ENCODE measurements around the gene TMEM242. TPM values are rescaled to one million over a fixed set of nuclear protein-coding genes. Genes with fewer than 3 reads are reported as not detected.

TMEM242 gene
- polyA plus RNA-seq, 2 of the 4 experiments (the other 2 are of a cell fraction), result 5.3 to 7.4 TPM

GRCh38 chr6:157323966-157324300, 614 bp upstream of the TMEM242 start:
- POLR2A ChIA-PET, result interaction anchor here (0.8 to 2.4 kb wide), 3 partner anchors 9 to 289 kb away, joined by 3 to 24 read pairs (median 9); no protein-coding TSS in a partner anchor
- Histone ChIP-seq H3K4me2 (peak overlapping the region; percentile 75), H3K4me1 (peaks cover 11% of the 10 kb centered on the region; the same call in 2 of the 3 replicates), H3K9me3 (no peaks in the 10 kb centered on the region), H3K4me3 (peak overlapping the region; percentile 57), H3K27ac (peak overlapping the region; percentile 87 to 99)
- 5% methylated on average over 11 of the region's 20 CpGs for WGBS (ENCODE audit: missing lambda C conversion rate)
- FAIRE-seq, result no peak
- DNase-seq (ENCODE audit: low read depth in 1 of 2, low spot score in 1 of 2), result peak; percentile 32 to 71
- no peak for TF ChIP-seq ZC3H11A (IDR thresholded peaks at IDR 0.05)
- no peak for TF ChIP-seq RCOR1 (IDR thresholded peaks at IDR 0.05; ENCODE audit: low read depth, low read length)
- TF ChIP-seq HOXB13 (CRISPR knock-in tag; IDR thresholded peaks at IDR 0.05; ENCODE audit: low read depth), result no peak
- no peak for TF ChIP-seq CEBPB (IDR thresholded peaks at IDR 0.05)
- no peak for TF ChIP-seq EHMT2 (IDR thresholded peaks at IDR 0.05; ENCODE audit: low read depth)
- no peak for TF ChIP-seq NFE2L2 (conservative IDR thresholded peaks at IDR 0.05; ENCODE audit: low read length)
- no peak for TF ChIP-seq HOXB5 (CRISPR knock-in tag; IDR thresholded peaks at IDR 0.05)
- no peak for TF ChIP-seq KDM5A (IDR thresholded peaks at IDR 0.05)
- TF ChIP-seq HOXA7 (CRISPR knock-in tag; IDR thresholded peaks at IDR 0.05), result no peak
- no peak for TF ChIP-seq PHF8 (IDR thresholded peaks at IDR 0.05; ENCODE audit: borderline replicate concordance, low read depth)
- no peak for TF ChIP-seq MAZ (IDR thresholded peaks at IDR 0.05; ENCODE audit: borderline replicate concordance, low read depth, low read length)
- TF ChIP-seq HDAC2 (IDR thresholded peaks at IDR 0.05), result no peak
- TF ChIP-seq ELK1 (IDR thresholded peaks at IDR 0.05; ENCODE audit: low read depth, low read length), result no peak
- CTCF ChIA-PET, result interaction anchor here (0.7 to 3.1 kb wide), 4 partner anchors 9 to 592 kb away, joined by 3 to 14 read pairs (median 3); no protein-coding TSS in a partner anchor
- peak; percentile 69 to 71 for ATAC-seq

DNA sequence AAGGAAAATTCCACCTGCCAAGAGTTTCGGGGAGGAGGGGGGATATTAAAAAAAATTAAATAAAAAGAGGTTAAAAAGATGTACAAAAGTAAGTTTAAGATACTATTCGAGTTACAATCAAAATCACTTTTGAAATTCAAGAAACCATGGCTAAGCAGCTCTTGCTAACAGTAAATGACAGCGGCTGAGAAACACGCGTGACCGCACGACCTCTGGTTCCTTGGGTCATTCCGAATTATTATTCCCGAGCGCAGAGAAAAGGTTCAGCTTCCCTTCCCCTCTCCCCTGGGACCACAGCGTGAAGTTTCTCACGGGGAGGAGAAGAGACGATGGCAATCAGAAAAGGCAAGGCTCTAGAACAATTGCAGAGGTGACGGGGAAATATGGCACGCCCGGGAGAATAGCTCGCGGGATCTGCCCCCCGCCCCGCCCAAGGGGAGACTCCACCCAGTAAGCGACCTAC, 496 bp downstream of the TMEM242 start:
- FAIRE-seq, result no peak

GRCh38 chr6:157316871-157317814, 6.2 kb downstream of the TMEM242 start:
- ATAC-seq (peak; percentile 57 to 89; a peak in 5 of 6 replicates), DNase-seq (ENCODE audit: low read depth in 1 of 2, low spot score in 1 of 2) (peak; percentile 68 to 76), FAIRE-seq (no peak)
- WGBS (ENCODE audit: missing lambda C conversion rate), result 18% methylated on average over 6 of the region's 6 CpGs
- H3K4me2 ChIP-seq, result peak overlapping the region; percentile 47
- ChIA-PET CTCF (interaction anchor here (0.6 to 4.1 kb wide), 4 partner anchors 14 to 372 kb away, joined by 3 to 36 read pairs (median 4); no protein-coding TSS in a partner anchor), POLR2A (no interaction called here)
- TF ChIP-seq CEBPB (IDR thresholded peaks at IDR 0.05) (peak; percentile 35 to 77; a peak in 2 of 4 replicates), EHF (CRISPR knock-in tag; IDR thresholded peaks at IDR 0.05) (no peak), JUNB (IDR thresholded peaks at IDR 0.05) (0 out of 2 replicates have a peak, but pooled peaks have one; percentile 34), FOSL2 (IDR thresholded peaks at IDR 0.05) (peak; percentile 71), FOSL2 (CRISPR knock-in tag; IDR thresholded peaks at IDR 0.05) (peak; percentile 79), NFE2L2 (conservative IDR thresholded peaks at IDR 0.05; ENCODE audit: low read length) (no peak)
- TF ChIP-seq, protein P1, sequence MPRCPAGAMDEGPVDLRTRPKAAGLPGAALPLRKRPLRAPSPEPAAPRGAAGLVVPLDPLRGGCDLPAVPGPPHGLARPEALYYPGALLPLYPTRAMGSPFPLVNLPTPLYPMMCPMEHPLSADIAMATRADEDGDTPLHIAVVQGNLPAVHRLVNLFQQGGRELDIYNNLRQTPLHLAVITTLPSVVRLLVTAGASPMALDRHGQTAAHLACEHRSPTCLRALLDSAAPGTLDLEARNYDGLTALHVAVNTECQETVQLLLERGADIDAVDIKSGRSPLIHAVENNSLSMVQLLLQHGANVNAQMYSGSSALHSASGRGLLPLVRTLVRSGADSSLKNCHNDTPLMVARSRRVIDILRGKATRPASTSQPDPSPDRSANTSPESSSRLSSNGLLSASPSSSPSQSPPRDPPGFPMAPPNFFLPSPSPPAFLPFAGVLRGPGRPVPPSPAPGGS (IDR thresholded peaks at IDR 0.05), result no peak
- TF ChIP-seq, protein P2, sequence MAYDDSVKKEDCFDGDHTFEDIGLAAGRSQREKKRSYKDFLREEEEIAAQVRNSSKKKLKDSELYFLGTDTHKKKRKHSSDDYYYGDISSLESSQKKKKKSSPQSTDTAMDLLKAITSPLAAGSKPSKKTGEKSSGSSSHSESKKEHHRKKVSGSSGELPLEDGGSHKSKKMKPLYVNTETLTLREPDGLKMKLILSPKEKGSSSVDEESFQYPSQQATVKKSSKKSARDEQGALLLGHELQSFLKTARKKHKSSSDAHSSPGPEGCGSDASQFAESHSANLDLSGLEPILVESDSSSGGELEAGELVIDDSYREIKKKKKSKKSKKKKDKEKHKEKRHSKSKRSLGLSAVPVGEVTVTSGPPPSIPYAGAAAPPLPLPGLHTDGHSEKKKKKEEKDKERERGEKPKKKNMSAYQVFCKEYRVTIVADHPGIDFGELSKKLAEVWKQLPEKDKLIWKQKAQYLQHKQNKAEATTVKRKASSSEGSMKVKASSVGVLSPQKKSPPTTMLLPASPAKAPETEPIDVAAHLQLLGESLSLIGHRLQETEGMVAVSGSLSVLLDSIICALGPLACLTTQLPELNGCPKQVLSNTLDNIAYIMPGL (CRISPR knock-in tag; IDR thresholded peaks at IDR 0.05; ENCODE audit: borderline replicate concordance), result no peak
- peak overlapping the region in 1 of 2 experiments; percentile 3; a peak in 1 of 6 replicates for H3K27ac ChIP-seq
- peaks cover 18% of the 10 kb centered on the region for H3K4me1 ChIP-seq
- H3K4me3 ChIP-seq, result no peak overlapping the region
- no peaks in the 10 kb centered on the region for H3K9me3 ChIP-seq

More for the DNA sequence above, 496 bp downstream of the TMEM242 start:
- peak in 1 of 2 experiments; percentile 1; a peak in 2 of 6 replicates for ATAC-seq
- peak in 1 of 2 experiments; percentile 80 for DNase-seq (ENCODE audit: low read depth in 1 of 2, low spot score in 1 of 2)
- ChIA-PET POLR2A (interaction anchor here (0.7 to 2.4 kb wide), 5 partner anchors 8 to 347 kb away, joined by 3 to 24 read pairs (median 3); no protein-coding TSS in a partner anchor), CTCF (interaction anchor here (1.1 to 2.0 kb wide), 4 partner anchors 47 to 347 kb away, joined by 3 to 7 read pairs (median 4); no protein-coding TSS in a partner anchor)
- TF ChIP-seq CHD4 (IDR thresholded peaks at IDR 0.05; ENCODE audit: borderline replicate concordance) (no peak), BHLHE40 (IDR thresholded peaks at IDR 0.05; ENCODE audit: low read depth, low read length) (no peak), FOSB (CRISPR knock-in tag; IDR thresholded peaks at IDR 0.05) (no peak), RFX5 (IDR thresholded peaks at IDR 0.05) (no peak)
- TF ChIP-seq, protein P3, sequence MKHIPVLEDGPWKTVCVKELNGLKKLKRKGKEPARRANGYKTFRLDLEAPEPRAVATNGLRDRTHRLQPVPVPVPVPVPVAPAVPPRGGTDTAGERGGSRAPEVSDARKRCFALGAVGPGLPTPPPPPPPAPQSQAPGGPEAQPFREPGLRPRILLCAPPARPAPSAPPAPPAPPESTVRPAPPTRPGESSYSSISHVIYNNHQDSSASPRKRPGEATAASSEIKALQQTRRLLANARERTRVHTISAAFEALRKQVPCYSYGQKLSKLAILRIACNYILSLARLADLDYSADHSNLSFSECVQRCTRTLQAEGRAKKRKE (CRISPR knock-in tag; IDR thresholded peaks at IDR 0.05; ENCODE audit: low read depth), result no peak
- H3K9me3 ChIP-seq, result no peaks in the 10 kb centered on the region
- peak overlapping the region; percentile 87 to 99 for H3K27ac ChIP-seq
- H3K4me1 ChIP-seq, result peaks cover 11% of the 10 kb centered on the region; the same call in 2 of the 3 replicates
- peak overlapping the region; percentile 85 for H3K4me2 ChIP-seq
- WGBS (ENCODE audit: missing lambda C conversion rate), result 3% methylated on average over 21 of the region's 21 CpGs
- peak overlapping the region; percentile 57 for H3K4me3 ChIP-seq

All from A549 (cell line).